Glutamatergic neuron (in vitro differentiated cells): ENCODE results near the gene NHLH2. TPM values are rescaled to one million over a fixed set of nuclear protein-coding genes. Genes with fewer than 3 reads are reported as not detected.

ENCODE experiments used
- DNase-seq: peaks from one replicate; pipeline ENCODE4 v3.0.0; 2022
- H3K27ac Mint-ChIP-seq: one replicate; pipeline ENCODE4 v1.8.0; 2020; ENCODE audit warnings: mild to moderate bottlenecking, mixed read lengths, inconsistent platforms; ENCODE audit not compliant: unreplicated experiment
- H3K27me3 Mint-ChIP-seq: one replicate; pipeline ENCODE4 v1.8.0; 2020; ENCODE audit warnings: mild to moderate bottlenecking, moderate library complexity, mixed read lengths, inconsistent platforms; ENCODE audit not compliant: unreplicated experiment
- H3K36me3 Mint-ChIP-seq: one replicate; pipeline ENCODE4 v1.8.0; 2020; ENCODE audit warnings: mild to moderate bottlenecking, mixed read lengths, inconsistent platforms; ENCODE audit not compliant: unreplicated experiment
- H3K4me1 Mint-ChIP-seq: one replicate; pipeline ENCODE4 v1.8.0; 2020; ENCODE audit warnings: mild to moderate bottlenecking, low read depth, mixed read lengths, inconsistent platforms; ENCODE audit not compliant: unreplicated experiment
- H3K4me3 Mint-ChIP-seq: one replicate; pipeline ENCODE4 v1.8.0; 2020; ENCODE audit warnings: mild to moderate bottlenecking, mixed read lengths, inconsistent platforms; ENCODE audit not compliant: unreplicated experiment
- H3K9me3 Mint-ChIP-seq: one replicate; pipeline ENCODE4 v1.8.0; 2020; ENCODE audit warnings: mild to moderate bottlenecking, moderate library complexity, mixed read lengths, inconsistent platforms; ENCODE audit not compliant: unreplicated experiment
- CTCF ChIP-seq: fragments of 200-600 bp; sonication (generic); IDR thresholded peaks from one replicate; pipeline ENCODE4 v1.5.0; 2021; ENCODE audit not compliant: partially characterized antibody, unreplicated experiment
- total RNA-seq: library from RNA; stranded (reverse); fragmentation: NEBNext Ultra II Directional; extraction: Animal tissue kit (Norgen Biotek cat#: 25700); gene quantifications from one replicate; pipeline ENCODE4 v1.2.1, GENCODE V29; 2021; ENCODE audit not compliant: unreplicated experiment

NHLH2 gene
- total RNA-seq, 1 donor from 2014 or later = 255 TPM

DNA sequence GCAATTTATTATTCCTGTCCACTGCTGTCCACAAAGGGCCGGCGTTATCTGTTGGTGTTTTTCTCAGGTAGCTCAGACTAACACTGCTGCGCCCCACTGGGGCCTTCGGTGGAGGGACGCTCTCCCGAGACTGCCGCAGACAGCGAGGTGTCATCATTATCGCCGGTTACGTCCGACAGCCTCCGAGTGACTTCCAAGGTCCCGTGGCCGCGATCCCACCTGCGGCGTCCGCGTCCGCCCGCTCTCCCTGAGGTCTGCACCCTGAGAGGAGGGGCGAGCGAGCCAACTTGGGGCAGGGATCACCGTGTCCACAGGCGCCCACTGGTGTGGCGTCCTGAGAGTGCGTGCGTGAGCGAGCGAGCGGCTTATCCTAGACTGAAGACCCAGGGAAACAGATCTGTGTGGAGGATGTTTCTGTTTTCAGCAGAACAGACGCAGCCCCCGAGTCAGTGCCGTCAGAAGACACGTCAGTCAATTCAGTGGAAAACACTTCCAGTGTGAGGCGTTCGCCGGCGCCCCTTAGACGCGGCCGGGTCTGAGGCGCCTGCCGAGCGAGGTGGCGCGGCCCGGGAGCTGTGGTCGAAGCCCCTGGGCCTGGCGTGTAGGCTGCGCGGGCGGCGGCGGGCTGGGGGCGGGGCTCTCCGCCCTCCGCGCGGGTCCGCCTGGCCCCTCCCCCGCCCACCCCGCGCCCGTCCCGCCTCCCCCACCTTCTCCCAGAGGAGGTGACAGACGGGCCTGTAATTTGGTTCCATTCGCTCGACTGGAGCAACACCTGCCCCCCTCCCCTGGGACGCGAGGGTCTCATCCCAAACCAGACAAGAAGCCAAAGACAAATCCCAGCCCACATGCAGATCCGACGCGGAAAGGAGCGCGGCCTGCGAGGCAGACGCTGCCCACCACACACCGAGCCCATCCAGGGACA, 12.6 kb downstream of the NHLH2 start:
- H3K9me3 Mint-ChIP-seq = peaks cover 31% of the 10 kb centered on the region
- peaks cover 23% of the 10 kb centered on the region for H3K27me3 Mint-ChIP-seq
- H3K4me1 Mint-ChIP-seq = peaks cover 61% of the 10 kb centered on the region
- peak overlapping the region; percentile 100 for H3K27ac Mint-ChIP-seq
- no peak for TF ChIP-seq CTCF
- peaks cover 13% of the 10 kb centered on the region for H3K36me3 Mint-ChIP-seq
- peak; percentile 98 for DNase-seq
- peak overlapping the region; percentile 98 for H3K4me3 Mint-ChIP-seq

DNA sequence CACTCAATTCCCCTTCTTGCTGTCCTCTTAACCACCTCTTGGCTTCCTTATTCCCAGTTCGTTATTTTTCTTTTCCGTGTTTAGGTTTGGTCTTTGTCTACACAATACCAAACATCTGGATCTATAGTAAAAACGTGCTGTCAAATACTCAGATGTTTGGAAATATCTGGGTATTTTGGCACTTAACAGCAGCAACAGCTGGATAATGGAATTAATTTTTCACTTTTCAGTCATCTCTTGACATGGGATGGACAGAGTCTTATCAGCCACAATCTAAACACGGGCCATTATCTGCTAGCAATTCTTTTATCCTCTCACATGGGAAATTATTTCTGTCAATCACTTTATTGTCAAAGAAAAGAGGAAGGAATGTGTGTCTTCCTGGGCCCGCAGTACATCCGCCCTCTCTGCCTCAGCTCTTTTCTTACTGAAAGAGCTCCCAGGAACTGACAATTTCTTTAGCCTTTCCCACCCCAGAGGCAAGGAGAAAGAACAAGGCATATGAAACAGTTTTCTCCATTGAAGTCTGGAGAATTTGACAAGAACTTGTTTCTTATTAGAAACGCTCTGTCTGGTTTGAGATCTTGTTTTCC, 13.4 kb downstream of the NHLH2 start:
- peak overlapping the region; percentile 96 for H3K27ac Mint-ChIP-seq
- TF ChIP-seq CTCF = no peak
- DNase-seq = no peak
- H3K27me3 Mint-ChIP-seq = peaks cover 23% of the 10 kb centered on the region
- H3K9me3 Mint-ChIP-seq = peaks cover 31% of the 10 kb centered on the region
- peaks cover 17% of the 10 kb centered on the region for H3K36me3 Mint-ChIP-seq
- H3K4me3 Mint-ChIP-seq = peak overlapping the region; percentile 98
- peaks cover 56% of the 10 kb centered on the region for H3K4me1 Mint-ChIP-seq

DNA sequence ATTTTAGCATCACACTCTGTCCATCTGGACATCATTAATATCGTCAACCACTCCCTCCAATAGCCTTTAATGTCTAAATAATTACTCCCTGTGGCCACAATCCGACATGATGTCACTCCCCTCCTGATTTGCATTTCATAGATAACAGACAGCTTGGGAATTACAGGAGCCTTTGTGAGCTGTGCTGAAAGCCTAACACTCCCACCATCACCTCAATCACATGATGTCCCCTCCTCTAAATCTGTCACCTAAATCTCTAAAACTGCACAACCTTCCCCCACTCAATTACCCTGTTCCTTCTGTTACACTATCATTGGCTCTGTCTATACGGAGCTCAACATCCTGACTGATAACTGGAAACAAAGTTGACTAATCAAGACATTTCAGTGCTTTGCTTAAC, 14.3 kb downstream of the NHLH2 start:
- Mint-ChIP-seq H3K27ac (peak overlapping the region; percentile 96), H3K4me3 (peak overlapping the region; percentile 81), H3K36me3 (peaks cover 16% of the 10 kb centered on the region), H3K9me3 (peaks cover 31% of the 10 kb centered on the region), H3K27me3 (peaks cover 23% of the 10 kb centered on the region), H3K4me1 (peaks cover 51% of the 10 kb centered on the region)
- TF ChIP-seq CTCF = no peak
- DNase-seq = no peak

DNA sequence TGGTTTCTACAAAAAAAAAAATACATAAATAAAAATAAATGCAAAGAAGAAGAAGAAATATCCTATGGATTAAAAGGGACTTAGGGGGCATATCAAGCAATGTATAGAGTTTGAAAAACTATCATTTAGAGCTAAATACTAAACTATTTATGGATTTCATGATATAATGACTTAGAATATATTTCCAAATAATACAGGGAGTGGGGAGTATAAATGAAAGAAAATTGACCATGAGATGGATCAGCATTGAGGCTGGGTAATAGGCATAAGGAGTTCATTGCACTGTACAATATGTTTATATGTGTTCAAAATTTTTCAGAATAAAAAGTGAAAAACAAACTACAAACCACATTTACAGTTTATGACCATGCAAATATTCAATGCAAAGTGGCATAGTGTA, 18.8 kb downstream of the NHLH2 start:
- TF ChIP-seq CTCF = no peak
- Mint-ChIP-seq H3K27ac (no peak overlapping the region), H3K4me1 (peaks cover 19% of the 10 kb centered on the region), H3K27me3 (peaks cover 3% of the 10 kb centered on the region), H3K9me3 (peaks cover 6% of the 10 kb centered on the region), H3K4me3 (no peak overlapping the region), H3K36me3 (peaks cover 11% of the 10 kb centered on the region)
- no peak for DNase-seq

DNA sequence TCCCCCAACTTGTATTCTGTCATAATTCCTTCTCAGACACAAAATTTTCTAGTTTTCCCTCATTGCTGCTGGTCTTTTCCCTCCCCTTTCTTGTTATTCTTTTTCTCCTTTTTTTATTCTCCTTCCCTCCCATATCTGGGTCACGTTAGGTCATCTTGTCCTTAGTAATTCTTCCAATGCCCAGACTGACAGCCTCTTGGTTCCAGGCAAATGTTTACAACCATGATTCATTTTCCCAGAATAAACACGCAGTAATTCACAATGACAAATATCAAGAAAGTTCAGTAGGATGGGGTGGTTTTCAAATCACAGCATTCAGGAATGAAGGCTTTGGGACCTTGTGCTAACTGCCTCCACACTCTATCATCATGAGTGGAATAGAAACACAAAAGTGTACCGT, 25.2 kb downstream of the NHLH2 start:
- Mint-ChIP-seq H3K9me3 (peaks cover 4% of the 10 kb centered on the region), H3K4me3 (no peak overlapping the region), H3K27me3 (peaks cover 6% of the 10 kb centered on the region)

More for the DNA sequence above, 25.2 kb downstream of the NHLH2 start:
- H3K4me1 Mint-ChIP-seq = peaks cover 10% of the 10 kb centered on the region
- no peak overlapping the region for H3K27ac Mint-ChIP-seq
- no peak for DNase-seq
- no peaks in the 10 kb centered on the region for H3K36me3 Mint-ChIP-seq
- no peak for TF ChIP-seq CTCF
